Endothelial cell of umbilical vein (primary cell): ENCODE results near the gene TMEM253.

Source experiments
- CTCF ChIP-seq, 2 donors: IDR thresholded peaks; 1 replicate in 1 of 2; 2 replicates in 1 of 2; pipeline ENCODE4 v1.5.1; 2011; ENCODE audit warnings: low read length in 2 of 2, mild to moderate bottlenecking in 2 of 2, moderate library complexity in 2 of 2, control low read depth in 1 of 2, inconsistent platforms in 1 of 2, low read depth in 1 of 2; ENCODE audit not compliant: insufficient read depth in 1 of 2; ENCODE audit errors: extremely low read depth in 1 of 2
- GATA2 ChIP-seq: IDR thresholded peaks from 2 replicates; pipeline ENCODE4 v1.7.0; 2011; ENCODE audit warnings: low read depth, mild to moderate bottlenecking, moderate library complexity, mixed read lengths, low read length; ENCODE audit not compliant: insufficient read length, insufficient read depth

DNA sequence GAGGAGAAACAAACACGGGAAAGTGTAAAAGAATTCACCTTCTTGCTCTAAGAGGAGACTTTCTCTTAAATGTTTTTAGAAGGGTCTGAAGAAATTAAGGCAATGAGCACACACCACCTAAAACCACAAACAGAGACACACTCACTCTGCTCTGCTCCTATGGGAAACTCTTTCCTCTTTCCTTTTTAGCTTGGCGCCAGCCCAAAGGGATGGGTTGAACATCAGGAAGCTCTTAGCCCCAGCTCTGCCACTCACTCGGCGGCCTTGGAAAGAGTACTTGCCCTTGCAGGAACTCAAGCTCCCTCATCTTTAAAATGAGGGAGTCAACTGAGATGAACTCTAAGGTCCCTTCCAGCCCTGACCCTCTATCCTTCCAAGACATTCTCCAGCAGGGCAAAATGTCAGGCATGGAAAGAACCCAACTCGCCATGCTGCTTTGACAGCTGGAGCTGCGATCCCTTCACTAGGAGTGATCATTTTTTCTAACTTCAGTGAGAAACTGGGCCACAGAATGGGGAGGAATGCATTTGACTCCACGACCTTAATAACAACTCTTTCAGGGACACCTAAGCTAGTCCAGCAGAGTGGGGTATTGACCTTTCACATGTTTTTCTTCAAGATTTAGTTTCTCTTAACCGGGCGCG lies 44.2 kb upstream of the TMEM253 start:
- no peak for TF ChIP-seq CTCF (IDR thresholded peaks at IDR 0.05; ENCODE audit: extremely low read depth in 1 of 2, insufficient read depth in 1 of 2, low read depth in 1 of 2, low read length in 2 of 2)
- TF ChIP-seq GATA2, result no peak
